ENCODE data around the gene TATDN2.
"Not testable (repeated sequence)": the region's sequence is repeated elsewhere in the genome, so short reads cannot be mapped to it uniquely, and the experiment has no call there.

TATDN2 gene

GRCh38 chr3:10272476-10272875 lies 24.2 kb downstream of the TATDN2 start:
- not testable (repeated sequence) for DNase-seq

GRCh38 chr3:10272977-10273376 lies 24.7 kb downstream of the TATDN2 start:
- no peak for DNase-seq

GRCh38 chr3:10273702-10274305 lies 25.5 kb downstream of the TATDN2 start:
- no peak for DNase-seq

GRCh38 chr3:10274601-10275000 lies 26.3 kb downstream of the TATDN2 start:
- no peak for DNase-seq

GRCh38 chr3:10277115-10277625 lies 28.9 kb downstream of the TATDN2 start:
- no peak for DNase-seq

- no peak for DNase-seq
These were observed 30.2 kb downstream of the TATDN2 start for GRCh38 chr3:10278501-10278900.

- no peak for DNase-seq
These were observed 31.3 kb downstream of the TATDN2 start for GRCh38 chr3:10279384-10280176.

- DNase-seq, result no peak
These were observed 31.9 kb downstream of the TATDN2 start for GRCh38 chr3:10280177-10280529.

- no peak for DNase-seq
These were observed 32.3 kb downstream of the TATDN2 start for GRCh38 chr3:10280571-10280970.

- no peak for DNase-seq
These were observed 33.7 kb downstream of the TATDN2 start for GRCh38 chr3:10281951-10282350.

- peak; percentile 14 for DNase-seq
These were observed 35.4 kb downstream of the TATDN2 start for GRCh38 chr3:10283638-10284037.

- no peak for DNase-seq
These were observed 36.2 kb downstream of the TATDN2 start for GRCh38 chr3:10284496-10284895.

GRCh38 chr3:10285272-10286132 lies 37.2 kb downstream of the TATDN2 start:
- no peak for DNase-seq

GRCh38 chr3:10286133-10286524 lies 37.9 kb downstream of the TATDN2 start:
- DNase-seq, result no peak

GRCh38 chr3:10286596-10287295 lies 38.5 kb downstream of the TATDN2 start:
- DNase-seq, result peak; percentile 24

GRCh38 chr3:10287936-10288574 lies 39.8 kb downstream of the TATDN2 start:
- no peak for DNase-seq

- DNase-seq, result no peak
These were observed 40.3 kb downstream of the TATDN2 start for GRCh38 chr3:10288575-10288960.

GRCh38 chr3:10289077-10289476 lies 40.8 kb downstream of the TATDN2 start:
- DNase-seq, result no peak

GRCh38 chr3:10289787-10290355 lies 41.6 kb downstream of the TATDN2 start:
- no peak for DNase-seq

- DNase-seq, result no peak
These were observed 42.4 kb downstream of the TATDN2 start for GRCh38 chr3:10290481-10291176.

- no peak for DNase-seq
These were observed 43.4 kb downstream of the TATDN2 start for GRCh38 chr3:10291641-10292040.

Measured in NCI-H1694 treated with DMSO at 0.1 percent for 48 hours (cell line).